HCT116 (cell line): Measurements from ENCODE around the gene ETS2. TPM values are rescaled to one million over a fixed set of nuclear protein-coding genes. Genes with fewer than 3 reads are reported as not detected.

Experiments
- ATAC-seq: fragments of 200-7000 bp; cut with Tn5 transposase; 2 replicates; pipeline ENCODE4 v1.9.1; 2020; ENCODE audit warnings: mild to moderate bottlenecking, moderate library complexity
- BruUV-seq: library from RNA; stranded (reverse); fragments of 400-500 nt; replicated peaks from 2 replicates; lab custom pipeline; 2021; lab: Mats Ljungman, UMichigan
- CTCF ChIA-PET: fragments of 300-600 bp; sonication (Branson Sonifier 250); formaldehyde crosslinking; loops from one replicate; lab custom pipeline; 2021; ENCODE audit warnings: antibody characterized with exemption; lab: Charles Lee
- POLR2A ChIA-PET: fragments of 300-600, 350-600 bp; sonication (Branson Sonifier 250); formaldehyde crosslinking; loops from one replicate; lab custom pipeline; 2021; ENCODE audit warnings: antibody characterized with exemption; lab: Charles Lee
- RAD21 ChIA-PET, 2 experiments: fragments of 300-600 bp; sonication (Branson Sonifier 250); formaldehyde crosslinking; loops; one replicate each; lab custom pipeline; 2023; ENCODE audit warnings: low total read pairs in 2 of 2; ENCODE audit not compliant: uncharacterized antibody in 2 of 2, unreplicated experiment in 2 of 2, low non-redundant PET in 1 of 2; lab: Charles Lee
- DNase-seq: peaks from one replicate; pipeline ENCODE4 v3.0.0-alpha.2; 2010; ENCODE audit warnings: low read depth, low spot score
- H2AFZ ChIP-seq: fragments of 200-600 bp; shearing (Covaris generic), sonication (generic); 2 replicates; pipeline ENCODE4 v1.6.1; 2017; ENCODE audit warnings: low read depth, mixed run types, mixed read lengths, antibody characterized with exemption, low read length; ENCODE audit not compliant: poor library complexity, severe bottlenecking
- H3K27ac ChIP-seq: 2 replicates; pipeline ENCODE4 v1.5.1; 2012; ENCODE audit warnings: low read depth, low read length
- H3K27me3 ChIP-seq: fragments of 200-600 bp; sonication (generic); 2 replicates; pipeline ENCODE4 v1.6.1; 2016; ENCODE audit warnings: mixed run types, low read length, mixed read lengths; ENCODE audit not compliant: insufficient read depth
- H3K36me3 ChIP-seq, 2 experiments: fragments of 200-500 bp in 1 of 2; fragments of 200-600 bp in 1 of 2; sonication (Bioruptor generic) in 1 of 2; sonication (generic) in 1 of 2; 2 replicates each; pipeline versions ENCODE4 v1.5.1 to v1.6.1; 2014 to 2016; ENCODE audit warnings: low read length in 2 of 2, inconsistent platforms in 1 of 2, mixed read lengths in 1 of 2, mixed run types in 1 of 2; ENCODE audit not compliant: insufficient read depth in 2 of 2, control insufficient read depth in 1 of 2
- H3K4me1 ChIP-seq, 2 experiments: fragments of 200-600 bp in 1 of 2; sonication (generic) in 1 of 2; 2 replicates each; pipeline versions ENCODE4 v1.5.1 to v1.6.1; 2012 to 2017; ENCODE audit warnings: low read length in 2 of 2, inconsistent platforms in 1 of 2, mild to moderate bottlenecking in 1 of 2, mixed read lengths in 1 of 2, mixed run types in 1 of 2, moderate library complexity in 1 of 2; ENCODE audit not compliant: insufficient read depth in 2 of 2, control insufficient read depth in 1 of 2
- H3K4me2 ChIP-seq: fragments of 200-600 bp; sonication (generic); 2 replicates; pipeline ENCODE4 v1.6.1; 2017; ENCODE audit warnings: mixed run types, low read length, mixed read lengths
- H3K4me3 ChIP-seq, 2 experiments: fragments of 200-600 bp in 1 of 2; sonication (generic) in 1 of 2; replicated peaks in 1 of 2; 2 replicates each; pipeline ENCODE4 v1.5.1; 2011 to 2016; ENCODE audit warnings: low read length in 2 of 2, control low read depth in 1 of 2, low read depth in 1 of 2, mild to moderate bottlenecking in 1 of 2, mixed read lengths in 1 of 2, mixed run types in 1 of 2
- H3K79me2 ChIP-seq: fragments of 200-600 bp; sonication (generic); 2 replicates; pipeline ENCODE4 v1.6.1; 2017; ENCODE audit warnings: mild to moderate bottlenecking, mixed run types, low read length, moderate library complexity, mixed read lengths; ENCODE audit not compliant: insufficient read depth
- H3K9ac ChIP-seq: fragments of 200-600 bp; sonication (generic); 2 replicates; pipeline ENCODE4 v1.6.1; 2016; ENCODE audit warnings: low read length, mixed read lengths
- H3K9me2 ChIP-seq: fragments of 200-600 bp; sonication (generic), shearing (Covaris generic); 2 replicates; pipeline ENCODE4 v1.6.1; 2017; ENCODE audit warnings: mixed run types, mild to moderate bottlenecking, moderate library complexity; ENCODE audit not compliant: insufficient read depth
- H3K9me3 ChIP-seq, 2 experiments: fragments of 200-500 bp in 1 of 2; fragments of 200-600 bp in 1 of 2; sonication (Bioruptor generic) in 1 of 2; sonication (generic) in 1 of 2; 2 replicates each; pipeline ENCODE4 v1.6.1; 2014 to 2017; ENCODE audit warnings: low read length in 2 of 2, mixed read lengths in 2 of 2, inconsistent platforms in 1 of 2, low read depth in 1 of 2, mild to moderate bottlenecking in 1 of 2, mixed run types in 1 of 2, moderate library complexity in 1 of 2; ENCODE audit not compliant: control insufficient read depth in 1 of 2, insufficient read depth in 1 of 2
- H4K20me1 ChIP-seq: fragments of 200-600 bp; sonication (generic), shearing (Covaris generic); 2 replicates; pipeline ENCODE4 v1.6.1; 2017; ENCODE audit warnings: mixed run types, mild to moderate bottlenecking, moderate library complexity; ENCODE audit not compliant: insufficient read depth
- ATF3 ChIP-seq: IDR thresholded peaks from 2 replicates; pipeline ENCODE4 v1.6.1; 2012
- CBX3 ChIP-seq: IDR thresholded peaks from 2 replicates; pipeline ENCODE4 v1.6.1; 2012; ENCODE audit warnings: low read depth
- CEBPB ChIP-seq: IDR thresholded peaks from 2 replicates; pipeline ENCODE4 v1.6.1; 2012; ENCODE audit warnings: low read depth
- CTCF ChIP-seq, 3 experiments: fragments of 200-600 bp in 1 of 3; sonication (generic) in 1 of 3; IDR thresholded peaks in 2 of 3; conservative IDR thresholded peaks in 1 of 3; 2 replicates each; pipeline ENCODE4 v1.5.1; 2012 to 2017; ENCODE audit warnings: low read depth in 2 of 3, low read length in 2 of 3, antibody characterized with exemption in 1 of 3, borderline replicate concordance in 1 of 3, control low read depth in 1 of 3, mild to moderate bottlenecking in 1 of 3, mixed read lengths in 1 of 3, mixed run types in 1 of 3, moderate library complexity in 1 of 3; ENCODE audit not compliant: insufficient read depth in 1 of 3
- EGR1 ChIP-seq: IDR thresholded peaks from 2 replicates; pipeline ENCODE4 v1.6.1; 2012; ENCODE audit warnings: low read depth
- ELF1 ChIP-seq: IDR thresholded peaks from 2 replicates; pipeline ENCODE4 v1.6.1; 2012; ENCODE audit warnings: low read depth, borderline replicate concordance
- EZH2 ChIP-seq: fragments of 200-600 bp; sonication (generic); IDR thresholded peaks from 2 replicates; pipeline ENCODE4 v1.6.1; 2017; ENCODE audit warnings: antibody characterized with exemption, mixed run types
- EZH2phosphoT487 ChIP-seq: fragments of 200-600 bp; IDR thresholded peaks from 2 replicates; pipeline ENCODE4 v1.6.1; 2018; ENCODE audit warnings: antibody characterized with exemption, borderline replicate concordance
- JUND ChIP-seq: IDR thresholded peaks from 2 replicates; pipeline ENCODE4 v1.6.1; 2012
- MAX ChIP-seq: IDR thresholded peaks from 2 replicates; pipeline ENCODE4 v1.6.1; 2012
- POLR2A ChIP-seq: IDR thresholded peaks from 2 replicates; pipeline ENCODE4 v1.7.0; 2011; ENCODE audit warnings: borderline replicate concordance; ENCODE audit not compliant: insufficient read depth, insufficient read length; ENCODE audit errors: extremely low read depth
- POLR2AphosphoS5 ChIP-seq: IDR thresholded peaks from 2 replicates; pipeline ENCODE4 v1.6.1; 2011; ENCODE audit warnings: mild to moderate bottlenecking, low read depth, low read length, moderate library complexity
- REST ChIP-seq: IDR thresholded peaks from 2 replicates; pipeline ENCODE4 v1.6.1; 2012; ENCODE audit warnings: low read depth
- SIN3A ChIP-seq: IDR thresholded peaks from 2 replicates; pipeline ENCODE4 v1.6.1; 2012; ENCODE audit warnings: low read depth
- SP1 ChIP-seq: IDR thresholded peaks from 2 replicates; pipeline ENCODE4 v1.6.1; 2012; ENCODE audit warnings: low read depth
- TCF7L2 ChIP-seq: IDR thresholded peaks from 2 replicates; pipeline ENCODE4 v1.7.0; 2011; ENCODE audit warnings: borderline replicate concordance, inconsistent platforms; ENCODE audit not compliant: insufficient read depth, insufficient read length; ENCODE audit errors: extremely low read depth
- YY1 ChIP-seq: IDR thresholded peaks from 2 replicates; pipeline ENCODE4 v1.6.1; 2011; ENCODE audit warnings: low read length, low read depth, moderate library complexity, mild to moderate bottlenecking; ENCODE audit not compliant: insufficient replicate concordance; ENCODE audit errors: extremely low read depth
- ZFX ChIP-seq: fragments of 450-650 bp; IDR thresholded peaks from 2 replicates; pipeline ENCODE4 v1.6.1; 2017
- ZNF274 ChIP-seq: fragments of 200-500 bp; sonication (Bioruptor generic); IDR thresholded peaks from 2 replicates; pipeline ENCODE4 v1.6.1; 2014; ENCODE audit warnings: mild to moderate bottlenecking, low read depth, low read length, inconsistent platforms
- intact Hi-C: fragments of 100-400 bp; cut with micrococcal nuclease; formaldehyde crosslinking; loops from 2 replicates; pipeline ENCODE4 v1.10.0; 2022
- total RNA-seq: library from RNA; stranded (reverse); gene quantifications from one replicate; pipeline ENCODE4 v1.2.1, GENCODE V29; 2021; ENCODE audit not compliant: unreplicated experiment

The ETS2 gene
- total RNA-seq, 1 experiment from 2014 or later = 32.9 TPM

GRCh38 chr21:38814126-38815059 is 8.7 kb downstream of the ETS2 start:
- CTCF ChIA-PET = no interaction called here
- Histone ChIP-seq H2AFZ (no peak overlapping the region), H3K4me1 (peaks cover 3 to 24% of the 10 kb centered on the region in 2 experiments), H3K4me3 (no peak overlapping the region), H3K27me3 (no peaks in the 10 kb centered on the region)
- BruUV-seq = no TSS peak
- TF ChIP-seq ZNF274 (no peak), ZFX (no peak), EGR1 (no peak), CBX3 (no peak), EZH2phosphoT487 (no peak), MAX (no peak), REST (no peak), POLR2AphosphoS5 (no peak), ELF1 (no peak), TCF7L2 (no peak), CEBPB (no peak), SIN3A (no peak), CTCF (IDR thresholded peaks at IDR 0.05 in 2 of 3, conservative IDR thresholded peaks at IDR 0.05 in 1 of 3; ENCODE audit: borderline replicate concordance in 1 of 3, insufficient read depth in 1 of 3, low read depth in 2 of 3, low read length in 2 of 3) (no peak), YY1 (no peak), POLR2A (no peak), JUND (no peak), ATF3 (no peak), SP1 (no peak), EZH2 (no peak)
- TF ChIP-seq, all 23 proteins: peak for 0
- no peak overlapping the region for H3K9ac ChIP-seq
- no peak overlapping the region for H3K4me2 ChIP-seq
- H3K9me3 ChIP-seq = no peaks in the 10 kb centered on the region
- H3K79me2 ChIP-seq = peaks cover 58% of the 10 kb centered on the region
- ChIA-PET RAD21 (no interaction called here), POLR2A (no interaction called here)
- H3K9me2 ChIP-seq = no peaks in the 10 kb centered on the region
- no peaks in the 10 kb centered on the region for H4K20me1 ChIP-seq
- intact Hi-C loops = no loop called here
- no peak overlapping the region for H3K27ac ChIP-seq
- ATAC-seq = no peak
- no peak for DNase-seq
- H3K36me3 ChIP-seq = peaks cover 72 to 79% of the 10 kb centered on the region in 2 experiments
